CD14-positive monocyte (primary cell): ENCODE measurements around the gene ELMO1. TPM values are rescaled to one million over a fixed set of nuclear protein-coding genes. Genes with fewer than 3 reads are reported as not detected.

Source experiments
- DNase-seq, 3 donors: peaks; one replicate each; pipeline ENCODE4 v3.0.0-alpha.2; 2011 to 2022
- H2AFZ ChIP-seq: 2 replicates; pipeline ENCODE4 v1.6.0; 2012; ENCODE audit warnings: mild to moderate bottlenecking, low read depth, low read length, inconsistent platforms; ENCODE audit not compliant: insufficient read depth, poor library complexity, severe bottlenecking
- H3K27ac ChIP-seq, 2 donors: 1 replicate in 1 of 2; 2 replicates in 1 of 2; pipeline ENCODE4 v1.5.1; 2012 to 2013; ENCODE audit warnings: low read length in 2 of 2, control low read depth in 1 of 2, inconsistent platforms in 1 of 2, low read depth in 1 of 2, mild to moderate bottlenecking in 1 of 2
- H3K27me3 ChIP-seq, 2 donors: one replicate each; pipeline versions ENCODE4 v1.6.0 to v1.6.1; 2011 to 2013; ENCODE audit warnings: low read length in 2 of 2; ENCODE audit not compliant: control insufficient read depth in 2 of 2, insufficient read depth in 2 of 2
- H3K36me3 ChIP-seq, 2 donors: replicated peaks in 1 of 2; 1 replicate in 1 of 2; 2 replicates in 1 of 2; pipeline versions ENCODE4 v1.5.1 to v1.6.1; 2012 to 2013; ENCODE audit warnings: low read length in 2 of 2, control low read depth in 1 of 2, inconsistent platforms in 1 of 2, mild to moderate bottlenecking in 1 of 2; ENCODE audit not compliant: insufficient read depth in 2 of 2, control insufficient read depth in 1 of 2
- H3K4me1 ChIP-seq, 2 donors: 1 replicate in 1 of 2; 2 replicates in 1 of 2; pipeline versions ENCODE4 v1.5.1 to v1.6.1; 2012 to 2013; ENCODE audit warnings: low read length in 2 of 2, control low read depth in 1 of 2, inconsistent platforms in 1 of 2, mild to moderate bottlenecking in 1 of 2, moderate library complexity in 1 of 2; ENCODE audit not compliant: insufficient read depth in 2 of 2, control insufficient read depth in 1 of 2
- H3K4me2 ChIP-seq: replicated peaks from 2 replicates; pipeline ENCODE3; 2012; ENCODE audit warnings: low read length, moderate library complexity, mild to moderate bottlenecking; ENCODE audit not compliant: poor library complexity, severe bottlenecking; ENCODE audit errors: extremely low read depth
- H3K4me3 ChIP-seq, 3 experiments: fragments of 200-600 bp in 1 of 3; sonication (generic) in 1 of 3; replicated peaks in 1 of 3; 1 replicate in 2 of 3; 2 replicates in 1 of 3; pipeline ENCODE4 v1.5.1; 2011 to 2013; ENCODE audit warnings: low read length in 3 of 3, mild to moderate bottlenecking in 3 of 3, control low read depth in 2 of 3, low read depth in 2 of 3, inconsistent platforms in 1 of 3, moderate library complexity in 1 of 3
- H3K79me2 ChIP-seq: 2 replicates; pipeline ENCODE4 v1.6.0; 2012; ENCODE audit warnings: mild to moderate bottlenecking, control low read depth, inconsistent platforms, low read length, moderate library complexity; ENCODE audit not compliant: insufficient read depth
- H3K9ac ChIP-seq: 2 replicates; pipeline ENCODE4 v1.6.0; 2017; ENCODE audit warnings: low read length, mild to moderate bottlenecking; ENCODE audit not compliant: insufficient read depth, poor library complexity, severe bottlenecking
- H3K9me3 ChIP-seq, 2 donors: replicated peaks in 1 of 2; 1 replicate in 1 of 2; 2 replicates in 1 of 2; pipeline versions ENCODE4 v1.5.1 to v1.6.1; 2012 to 2013; ENCODE audit warnings: low read length in 2 of 2, control low read depth in 1 of 2; ENCODE audit not compliant: control insufficient read depth in 1 of 2, insufficient read depth in 1 of 2
- H4K20me1 ChIP-seq: 2 replicates; pipeline ENCODE4 v1.6.0; 2012; ENCODE audit warnings: mild to moderate bottlenecking, low read length, control low read depth, moderate library complexity; ENCODE audit not compliant: insufficient read depth
- H3K27ac Mint-ChIP-seq, 7 donors: one replicate each; pipeline ENCODE4 v1.8.0; 2020; ENCODE audit warnings: mild to moderate bottlenecking in 7 of 7, mixed read lengths in 7 of 7, moderate library complexity in 6 of 7, inconsistent platforms in 2 of 7
- H3K27me3 Mint-ChIP-seq, 3 donors: one replicate each; pipeline ENCODE4 v1.8.0; 2021 to 2022; ENCODE audit warnings: low read depth in 3 of 3, mild to moderate bottlenecking in 3 of 3, mixed read lengths in 3 of 3, moderate library complexity in 3 of 3, inconsistent platforms in 1 of 3
- H3K36me3 Mint-ChIP-seq, 2 donors: one replicate each; pipeline ENCODE4 v1.8.0; 2020; ENCODE audit warnings: mixed read lengths in 2 of 2, inconsistent platforms in 1 of 2, mild to moderate bottlenecking in 1 of 2
- H3K4me1 Mint-ChIP-seq: one replicate; pipeline ENCODE4 v1.8.0; 2020; ENCODE audit warnings: mild to moderate bottlenecking, mixed read lengths
- H3K4me3 Mint-ChIP-seq, 2 donors: one replicate each; pipeline ENCODE4 v1.8.0; 2020; ENCODE audit warnings: mild to moderate bottlenecking in 2 of 2, mixed read lengths in 2 of 2, moderate library complexity in 1 of 2
- H3K9me3 Mint-ChIP-seq, 7 donors: one replicate each; pipeline ENCODE4 v1.8.0; 2020 to 2022; ENCODE audit warnings: mixed read lengths in 7 of 7, mild to moderate bottlenecking in 6 of 7, moderate library complexity in 6 of 7, inconsistent platforms in 2 of 7
- CTCF ChIP-seq: fragments of 200-600 bp; IDR thresholded peaks from one replicate; pipeline ENCODE4 v1.8.0; 2022; ENCODE audit warnings: antibody characterized with exemption, mild to moderate bottlenecking
- WGBS: methylation state at CpG from one replicate; pipeline ENCODE4 v1.1.5; 2013; ENCODE audit warnings: missing lambda C conversion rate; ENCODE audit not compliant: insufficient coverage; 5-methylcytosine and 5-hydroxymethylcytosine counted together
- intact Hi-C, 2 donors: fragments of 100-400 bp; cut with micrococcal nuclease; formaldehyde crosslinking; loops; one replicate each; pipeline versions ENCODE4 v1.15.0 to v1.15.1; 2023
- polyA plus RNA-seq, 3 donors: library from polyadenylated mRNA; depleted of rRNA in 1 of 3; unstranded in 2 of 3; stranded (reverse) in 1 of 3; fragments of 300-500 nt in 2 of 3; fragments of >200 nt in 1 of 3; fragmentation: Illumina TruSeq in 2 of 3; gene quantifications; 1 replicate in 2 of 3; 2 replicates in 1 of 3; pipeline ENCODE4 v1.2.3, GENCODE V29; 2012 to 2021

ELMO1 gene
- polyA plus RNA-seq, 3 donors: 46.6 to 50.2 (median 46.7) TPM

DNA sequence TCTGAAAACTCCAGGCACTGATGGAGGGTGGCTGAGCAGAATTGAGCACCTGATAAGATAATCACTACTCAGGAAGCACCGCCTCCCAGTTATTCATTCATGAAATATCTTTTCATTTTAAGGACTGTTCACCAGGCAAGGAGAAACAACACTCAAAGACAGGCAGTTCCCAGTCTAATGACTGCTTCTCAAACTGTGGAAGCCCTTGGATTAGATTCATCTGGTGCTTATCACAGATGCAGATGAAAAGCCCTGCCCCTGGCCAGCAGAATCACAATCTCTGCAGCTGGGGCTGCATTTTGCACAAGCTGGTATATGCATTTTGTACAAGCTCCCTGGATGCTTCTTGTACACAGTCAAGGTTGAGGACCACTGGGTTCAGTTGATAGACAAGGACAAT, 109.7 kb downstream of the ELMO1 start:
- Mint-ChIP-seq H3K9me3 (peaks cover 0 to 2% (median 0%) of the 10 kb centered on the region in 7 donors), H3K27ac (no peak overlapping the region), H3K4me3 (no peak overlapping the region), H3K4me1 (peaks cover 69% of the 10 kb centered on the region), H3K27me3 (peaks cover 0 to 2% (median 0%) of the 10 kb centered on the region in 3 donors), H3K36me3 (peaks cover 26 to 44% of the 10 kb centered on the region in 2 donors)
- H3K27me3 ChIP-seq: no peaks in the 10 kb centered on the region
- 100% methylated on average over 1 of the region's 1 CpG for WGBS
- H3K79me2 ChIP-seq: peaks cover 76% of the 10 kb centered on the region
- H2AFZ ChIP-seq: no peak overlapping the region
- no peak overlapping the region for H3K9ac ChIP-seq
- no peaks in the 10 kb centered on the region for H3K9me3 ChIP-seq
- no peak for DNase-seq
- H3K4me2 ChIP-seq: no peak overlapping the region
- no peak overlapping the region for H3K27ac ChIP-seq
- H3K4me1 ChIP-seq: peaks cover 44 to 52% of the 10 kb centered on the region in 2 donors
- no peak for TF ChIP-seq CTCF
- H3K36me3 ChIP-seq: peaks cover 0 to 25% of the 10 kb centered on the region in 2 donors
- peaks cover 48% of the 10 kb centered on the region for H4K20me1 ChIP-seq
- intact Hi-C loops: no loop called here
- no peak overlapping the region for H3K4me3 ChIP-seq

- H3K27ac ChIP-seq: peak overlapping the region in 1 of 2 donors; percentile 38
- no peak for TF ChIP-seq CTCF
- H3K27ac Mint-ChIP-seq: peak overlapping the region in 3 of 7 donors; percentile 19 to 73 (median 58)
- no peaks in the 10 kb centered on the region for H3K27me3 ChIP-seq
- peaks cover 0 to 27% of the 10 kb centered on the region in 2 donors for H3K36me3 ChIP-seq
- H3K9me3 Mint-ChIP-seq: peaks cover 0 to 2% (median 0%) of the 10 kb centered on the region in 7 donors
- no peak overlapping the region for H3K4me2 ChIP-seq
- no peak overlapping the region for H3K9ac ChIP-seq
- no peaks in the 10 kb centered on the region for H3K9me3 ChIP-seq
- H3K4me1 ChIP-seq: peaks cover 42 to 49% of the 10 kb centered on the region in 2 donors
- peaks cover 60% of the 10 kb centered on the region for H4K20me1 ChIP-seq
- H2AFZ ChIP-seq: no peak overlapping the region
- DNase-seq: no peak
- H3K4me3 Mint-ChIP-seq: no peak overlapping the region
- WGBS: 100% methylated on average over 1 of the region's 1 CpG
- H3K27me3 Mint-ChIP-seq: peaks cover 0 to 2% (median 1%) of the 10 kb centered on the region in 3 donors
- H3K79me2 ChIP-seq: peaks cover 88% of the 10 kb centered on the region
- H3K4me1 Mint-ChIP-seq: peaks cover 69% of the 10 kb centered on the region
- H3K36me3 Mint-ChIP-seq: peaks cover 29 to 44% of the 10 kb centered on the region in 2 donors
- intact Hi-C loops: no loop called here
- no peak overlapping the region for H3K4me3 ChIP-seq
These were observed 111.1 kb downstream of the ELMO1 start for GRCh38 chr7:37337522-37337921.
